ENCODE measurements around the gene HDGF. TPM values are rescaled to one million over a fixed set of nuclear protein-coding genes. Genes with fewer than 3 reads are reported as not detected.
A peak's percentile ranks its signal among the peaks of the same experiment; 100 is the strongest.

The HDGF gene
- total and polyA plus RNA-seq, 9 of the 15 experiments (the other 6 are each of a cell fraction or from before 2014, with no cell fraction given): 38.8 to 601 (median 400) TPM

DNA sequence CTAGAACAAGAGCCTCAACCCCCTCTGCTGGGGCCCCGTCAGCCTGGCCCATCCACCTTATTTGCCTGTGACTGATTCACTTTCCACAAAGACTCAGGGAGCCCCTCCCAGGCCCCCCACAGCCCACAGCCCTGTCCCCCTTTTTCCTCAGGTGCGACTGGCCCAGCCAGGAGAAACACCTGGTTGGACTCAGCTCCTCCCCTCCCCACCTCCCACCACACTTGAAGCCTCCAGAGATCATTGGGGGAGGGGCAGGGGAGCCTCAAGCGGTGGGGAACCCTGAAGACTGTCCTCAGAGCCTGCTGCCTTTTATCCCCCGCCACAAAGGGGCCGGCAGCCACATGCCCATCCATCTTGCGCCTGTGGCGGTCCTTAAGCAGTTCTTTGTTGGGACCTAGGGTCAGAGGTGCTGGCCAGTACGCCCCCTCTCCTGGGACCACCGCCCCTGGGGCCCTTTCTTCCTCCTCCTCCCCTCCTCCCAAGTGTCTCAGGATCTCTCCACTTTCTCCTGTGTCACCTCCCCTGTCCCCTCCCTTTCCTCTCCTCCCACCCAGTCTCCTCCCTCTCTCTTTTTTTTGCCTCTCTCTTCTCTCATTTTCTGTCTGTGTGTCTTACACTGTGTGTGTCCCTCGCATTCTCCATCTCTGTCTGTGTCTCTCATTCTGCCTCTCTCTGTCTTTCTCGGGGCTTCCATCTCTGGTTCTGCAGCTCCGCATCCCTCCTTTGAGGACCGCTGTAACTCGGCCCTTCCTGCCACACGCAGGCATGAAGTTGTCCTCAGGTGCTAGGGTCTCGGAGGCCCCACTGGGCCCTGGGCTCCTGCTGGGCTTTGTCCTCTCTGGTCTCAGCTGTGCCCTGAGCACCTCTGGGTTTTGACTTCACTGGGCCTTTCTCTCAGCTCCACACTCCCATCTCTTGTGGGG lies 58.3 kb downstream of the HDGF start (continued):
- TF ChIP-seq, protein P1, sequence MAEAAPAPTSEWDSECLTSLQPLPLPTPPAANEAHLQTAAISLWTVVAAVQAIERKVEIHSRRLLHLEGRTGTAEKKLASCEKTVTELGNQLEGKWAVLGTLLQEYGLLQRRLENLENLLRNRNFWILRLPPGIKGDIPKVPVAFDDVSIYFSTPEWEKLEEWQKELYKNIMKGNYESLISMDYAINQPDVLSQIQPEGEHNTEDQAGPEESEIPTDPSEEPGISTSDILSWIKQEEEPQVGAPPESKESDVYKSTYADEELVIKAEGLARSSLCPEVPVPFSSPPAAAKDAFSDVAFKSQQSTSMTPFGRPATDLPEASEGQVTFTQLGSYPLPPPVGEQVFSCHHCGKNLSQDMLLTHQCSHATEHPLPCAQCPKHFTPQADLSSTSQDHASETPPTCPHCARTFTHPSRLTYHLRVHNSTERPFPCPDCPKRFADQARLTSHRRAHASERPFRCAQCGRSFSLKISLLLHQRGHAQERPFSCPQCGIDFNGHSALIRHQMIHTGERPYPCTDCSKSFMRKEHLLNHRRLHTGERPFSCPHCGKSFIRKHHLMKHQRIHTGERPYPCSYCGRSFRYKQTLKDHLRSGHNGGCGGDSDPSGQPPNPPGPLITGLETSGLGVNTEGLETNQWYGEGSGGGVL (CRISPR knock-in tag; IDR thresholded peaks at IDR 0.05): no peak
- no peak for TF ChIP-seq BRD4 (IDR thresholded peaks at IDR 0.05)
- TF ChIP-seq, protein P2, sequence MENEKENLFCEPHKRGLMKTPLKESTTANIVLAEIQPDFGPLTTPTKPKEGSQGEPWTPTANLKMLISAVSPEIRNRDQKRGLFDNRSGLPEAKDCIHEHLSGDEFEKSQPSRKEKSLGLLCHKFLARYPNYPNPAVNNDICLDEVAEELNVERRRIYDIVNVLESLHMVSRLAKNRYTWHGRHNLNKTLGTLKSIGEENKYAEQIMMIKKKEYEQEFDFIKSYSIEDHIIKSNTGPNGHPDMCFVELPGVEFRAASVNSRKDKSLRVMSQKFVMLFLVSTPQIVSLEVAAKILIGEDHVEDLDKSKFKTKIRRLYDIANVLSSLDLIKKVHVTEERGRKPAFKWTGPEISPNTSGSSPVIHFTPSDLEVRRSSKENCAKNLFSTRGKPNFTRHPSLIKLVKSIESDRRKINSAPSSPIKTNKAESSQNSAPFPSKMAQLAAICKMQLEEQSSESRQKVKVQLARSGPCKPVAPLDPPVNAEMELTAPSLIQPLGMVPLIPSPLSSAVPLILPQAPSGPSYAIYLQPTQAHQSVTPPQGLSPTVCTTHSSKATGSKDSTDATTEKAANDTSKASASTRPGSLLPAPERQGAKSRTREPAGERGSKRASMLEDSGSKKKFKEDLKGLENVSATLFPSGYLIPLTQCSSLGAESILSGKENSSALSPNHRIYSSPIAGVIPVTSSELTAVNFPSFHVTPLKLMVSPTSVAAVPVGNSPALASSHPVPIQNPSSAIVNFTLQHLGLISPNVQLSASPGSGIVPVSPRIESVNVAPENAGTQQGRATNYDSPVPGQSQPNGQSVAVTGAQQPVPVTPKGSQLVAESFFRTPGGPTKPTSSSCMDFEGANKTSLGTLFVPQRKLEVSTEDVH (IDR thresholded peaks at IDR 0.05; ENCODE audit: low read depth, partially characterized antibody): no peak
- TF ChIP-seq, protein P3, sequence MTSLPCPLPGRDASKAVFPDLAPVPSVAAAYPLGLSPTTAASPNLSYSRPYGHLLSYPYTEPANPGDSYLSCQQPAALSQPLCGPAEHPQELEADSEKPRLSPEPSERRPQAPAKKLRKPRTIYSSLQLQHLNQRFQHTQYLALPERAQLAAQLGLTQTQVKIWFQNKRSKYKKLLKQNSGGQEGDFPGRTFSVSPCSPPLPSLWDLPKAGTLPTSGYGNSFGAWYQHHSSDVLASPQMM (CRISPR knock-in tag; IDR thresholded peaks at IDR 0.05): no peak
- TF ChIP-seq, protein P4, sequence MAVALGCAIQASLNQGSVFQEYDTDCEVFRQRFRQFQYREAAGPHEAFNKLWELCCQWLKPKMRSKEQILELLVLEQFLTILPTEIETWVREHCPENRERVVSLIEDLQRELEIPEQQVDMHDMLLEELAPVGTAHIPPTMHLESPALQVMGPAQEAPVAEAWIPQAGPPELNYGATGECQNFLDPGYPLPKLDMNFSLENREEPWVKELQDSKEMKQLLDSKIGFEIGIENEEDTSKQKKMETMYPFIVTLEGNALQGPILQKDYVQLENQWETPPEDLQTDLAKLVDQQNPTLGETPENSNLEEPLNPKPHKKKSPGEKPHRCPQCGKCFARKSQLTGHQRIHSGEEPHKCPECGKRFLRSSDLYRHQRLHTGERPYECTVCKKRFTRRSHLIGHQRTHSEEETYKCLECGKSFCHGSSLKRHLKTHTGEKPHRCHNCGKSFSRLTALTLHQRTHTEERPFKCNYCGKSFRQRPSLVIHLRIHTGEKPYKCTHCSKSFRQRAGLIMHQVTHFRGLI (CRISPR knock-in tag; IDR thresholded peaks at IDR 0.05): peak; percentile 98; the same call in 1 of the 2 replicates
- TF ChIP-seq ZNF41 (CRISPR knock-in tag; conservative IDR thresholded peaks at IDR 0.05): no peak
- TF ChIP-seq, protein P5, sequence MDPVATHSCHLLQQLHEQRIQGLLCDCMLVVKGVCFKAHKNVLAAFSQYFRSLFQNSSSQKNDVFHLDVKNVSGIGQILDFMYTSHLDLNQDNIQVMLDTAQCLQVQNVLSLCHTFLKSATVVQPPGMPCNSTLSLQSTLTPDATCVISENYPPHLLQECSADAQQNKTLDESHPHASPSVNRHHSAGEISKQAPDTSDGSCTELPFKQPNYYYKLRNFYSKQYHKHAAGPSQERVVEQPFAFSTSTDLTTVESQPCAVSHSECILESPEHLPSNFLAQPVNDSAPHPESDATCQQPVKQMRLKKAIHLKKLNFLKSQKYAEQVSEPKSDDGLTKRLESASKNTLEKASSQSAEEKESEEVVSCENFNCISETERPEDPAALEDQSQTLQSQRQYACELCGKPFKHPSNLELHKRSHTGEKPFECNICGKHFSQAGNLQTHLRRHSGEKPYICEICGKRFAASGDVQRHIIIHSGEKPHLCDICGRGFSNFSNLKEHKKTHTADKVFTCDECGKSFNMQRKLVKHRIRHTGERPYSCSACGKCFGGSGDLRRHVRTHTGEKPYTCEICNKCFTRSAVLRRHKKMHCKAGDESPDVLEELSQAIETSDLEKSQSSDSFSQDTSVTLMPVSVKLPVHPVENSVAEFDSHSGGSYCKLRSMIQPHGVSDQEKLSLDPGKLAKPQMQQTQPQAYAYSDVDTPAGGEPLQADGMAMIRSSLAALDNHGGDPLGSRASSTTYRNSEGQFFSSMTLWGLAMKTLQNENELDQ (CRISPR knock-in tag; IDR thresholded peaks at IDR 0.05; ENCODE audit: borderline replicate concordance): no peak
- TF ChIP-seq, protein P6, sequence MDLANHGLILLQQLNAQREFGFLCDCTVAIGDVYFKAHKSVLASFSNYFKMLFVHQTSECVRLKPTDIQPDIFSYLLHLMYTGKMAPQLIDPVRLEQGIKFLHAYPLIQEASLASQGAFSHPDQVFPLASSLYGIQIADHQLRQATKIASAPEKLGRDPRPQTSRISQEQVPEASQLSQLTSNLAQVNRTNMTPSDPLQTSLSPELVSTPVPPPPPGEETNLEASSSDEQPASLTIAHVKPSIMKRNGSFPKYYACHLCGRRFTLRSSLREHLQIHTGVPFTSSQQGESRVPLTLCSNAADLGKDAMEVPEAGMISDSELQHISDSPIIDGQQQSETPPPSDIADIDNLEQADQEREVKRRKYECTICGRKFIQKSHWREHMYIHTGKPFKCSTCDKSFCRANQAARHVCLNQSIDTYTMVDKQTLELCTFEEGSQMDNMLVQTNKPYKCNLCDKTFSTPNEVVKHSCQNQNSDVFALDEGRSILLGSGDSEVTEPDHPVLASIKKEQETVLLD (IDR thresholded peaks at IDR 0.05): peak; percentile 78; the same call in 1 of the 2 replicates
- TF ChIP-seq, protein P7, sequence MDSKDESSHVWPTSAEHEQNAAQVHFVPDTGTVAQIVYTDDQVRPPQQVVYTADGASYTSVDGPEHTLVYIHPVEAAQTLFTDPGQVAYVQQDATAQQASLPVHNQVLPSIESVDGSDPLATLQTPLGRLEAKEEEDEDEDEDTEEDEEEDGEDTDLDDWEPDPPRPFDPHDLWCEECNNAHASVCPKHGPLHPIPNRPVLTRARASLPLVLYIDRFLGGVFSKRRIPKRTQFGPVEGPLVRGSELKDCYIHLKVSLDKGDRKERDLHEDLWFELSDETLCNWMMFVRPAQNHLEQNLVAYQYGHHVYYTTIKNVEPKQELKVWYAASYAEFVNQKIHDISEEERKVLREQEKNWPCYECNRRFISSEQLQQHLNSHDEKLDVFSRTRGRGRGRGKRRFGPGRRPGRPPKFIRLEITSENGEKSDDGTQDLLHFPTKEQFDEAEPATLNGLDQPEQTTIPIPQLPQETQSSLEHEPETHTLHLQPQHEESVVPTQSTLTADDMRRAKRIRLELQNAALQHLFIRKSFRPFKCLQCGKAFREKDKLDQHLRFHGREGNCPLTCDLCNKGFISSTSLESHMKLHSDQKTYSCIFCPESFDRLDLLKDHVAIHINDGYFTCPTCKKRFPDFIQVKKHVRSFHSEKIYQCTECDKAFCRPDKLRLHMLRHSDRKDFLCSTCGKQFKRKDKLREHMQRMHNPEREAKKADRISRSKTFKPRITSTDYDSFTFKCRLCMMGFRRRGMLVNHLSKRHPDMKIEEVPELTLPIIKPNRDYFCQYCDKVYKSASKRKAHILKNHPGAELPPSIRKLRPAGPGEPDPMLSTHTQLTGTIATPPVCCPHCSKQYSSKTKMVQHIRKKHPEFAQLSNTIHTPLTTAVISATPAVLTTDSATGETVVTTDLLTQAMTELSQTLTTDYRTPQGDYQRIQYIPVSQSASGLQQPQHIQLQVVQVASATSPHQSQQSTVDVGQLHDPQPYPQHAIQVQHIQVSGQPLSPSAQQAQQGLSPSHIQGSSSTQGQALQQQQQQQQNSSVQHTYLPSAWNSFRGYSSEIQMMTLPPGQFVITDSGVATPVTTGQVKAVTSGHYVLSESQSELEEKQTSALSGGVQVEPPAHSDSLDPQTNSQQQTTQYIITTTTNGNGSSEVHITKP (IDR thresholded peaks at IDR 0.05; ENCODE audit: partially characterized antibody): peak; percentile 82
- peak; percentile 62; the same call in 1 of the 2 replicates for TF ChIP-seq HDAC2 (IDR thresholded peaks at IDR 0.05)

Measured in K562 (cell line).